GM23338 (cell line): Measurements from ENCODE around the gene MED12L.

ENCODE experiments used
- CREB1 ChIP-seq: fragments of 250-450 bp; sonication (Bioruptor Pico); IDR thresholded peaks from 2 replicates; pipeline ENCODE4 v1.5.0; 2020; ENCODE audit warnings: low read depth, mild to moderate bottlenecking, moderate library complexity
- EZH2 ChIP-seq: fragments of 200-600 bp; sonication (generic); IDR thresholded peaks from one replicate; pipeline ENCODE4 v1.8.0; 2017; ENCODE audit warnings: antibody characterized with exemption, mild to moderate bottlenecking, low read depth; ENCODE audit not compliant: unreplicated experiment
- EZH2phosphoT487 ChIP-seq: fragments of 200-600 bp; sonication (generic); IDR thresholded peaks from one replicate; pipeline ENCODE4 v1.8.1; 2018; ENCODE audit warnings: antibody characterized with exemption; ENCODE audit not compliant: unreplicated experiment
- JUNB ChIP-seq: IDR thresholded peaks from one replicate; pipeline ENCODE4 v1.6.1; 2016; ENCODE audit warnings: antibody characterized with exemption; ENCODE audit not compliant: unreplicated experiment
- NANOG ChIP-seq: IDR thresholded peaks from 2 replicates; pipeline ENCODE4 v1.6.1; 2016; ENCODE audit warnings: antibody characterized with exemption, borderline replicate concordance
- POLR2AphosphoS5 ChIP-seq: IDR thresholded peaks from 2 replicates; pipeline ENCODE4 v1.6.1; 2016; ENCODE audit warnings: antibody characterized with exemption, low read depth
- ZNF331 ChIP-seq: fragments of 250-450 bp; sonication (Bioruptor Pico); IDR thresholded peaks from 2 replicates; pipeline ENCODE4 v1.5.0; 2020; ENCODE audit warnings: low read depth, mild to moderate bottlenecking, moderate library complexity
- TF ChIP-seq, protein P1 (sequence below), 2 experiments: fragments of 200-600 bp in 1 of 2; sonication (generic) in 1 of 2; conservative IDR thresholded peaks; 2 replicates each; pipeline versions ENCODE4 v1.5.1 to v1.6.1; 2016 to 2017; ENCODE audit warnings: antibody characterized with exemption in 2 of 2, low read depth in 2 of 2, mild to moderate bottlenecking in 2 of 2, moderate library complexity in 1 of 2
- TF ChIP-seq, protein P2 (sequence below): IDR thresholded peaks from one replicate; pipeline ENCODE4 v1.6.1; 2018; ENCODE audit warnings: antibody characterized with exemption; ENCODE audit not compliant: unreplicated experiment
- TF ChIP-seq, protein P3 (sequence below): fragments of 250-450 bp; sonication (Bioruptor Pico); IDR thresholded peaks from 2 replicates; pipeline ENCODE4 v1.5.0; 2020; ENCODE audit warnings: mild to moderate bottlenecking, moderate library complexity

DNA sequence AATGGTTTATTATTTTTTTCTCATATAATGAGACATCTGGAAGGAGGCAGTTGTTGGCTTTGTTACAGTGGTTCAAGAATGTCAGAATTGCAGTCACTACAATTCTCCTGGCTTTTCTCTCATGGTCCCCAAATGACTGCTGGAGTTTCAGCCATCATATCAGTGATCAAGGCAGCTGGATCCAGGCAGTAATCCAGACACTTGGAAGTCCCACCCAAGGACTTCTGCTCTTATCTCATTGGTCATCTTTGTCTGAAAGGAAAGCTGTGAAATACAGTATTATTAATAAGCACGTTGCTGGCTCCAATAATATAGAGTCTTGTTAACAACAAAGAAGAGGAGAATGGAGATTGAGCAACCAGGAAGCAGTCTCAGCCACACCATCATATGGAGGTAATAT is 22.9 kb upstream of the MED12L start:
- TF ChIP-seq JUNB (no peak), EZH2 (no peak), POLR2AphosphoS5 (no peak), EZH2phosphoT487 (no peak), NANOG (no peak), ZNF331 (no peak), CREB1 (CRISPR knock-in tag) (no peak)
- TF ChIP-seq, protein P1, sequence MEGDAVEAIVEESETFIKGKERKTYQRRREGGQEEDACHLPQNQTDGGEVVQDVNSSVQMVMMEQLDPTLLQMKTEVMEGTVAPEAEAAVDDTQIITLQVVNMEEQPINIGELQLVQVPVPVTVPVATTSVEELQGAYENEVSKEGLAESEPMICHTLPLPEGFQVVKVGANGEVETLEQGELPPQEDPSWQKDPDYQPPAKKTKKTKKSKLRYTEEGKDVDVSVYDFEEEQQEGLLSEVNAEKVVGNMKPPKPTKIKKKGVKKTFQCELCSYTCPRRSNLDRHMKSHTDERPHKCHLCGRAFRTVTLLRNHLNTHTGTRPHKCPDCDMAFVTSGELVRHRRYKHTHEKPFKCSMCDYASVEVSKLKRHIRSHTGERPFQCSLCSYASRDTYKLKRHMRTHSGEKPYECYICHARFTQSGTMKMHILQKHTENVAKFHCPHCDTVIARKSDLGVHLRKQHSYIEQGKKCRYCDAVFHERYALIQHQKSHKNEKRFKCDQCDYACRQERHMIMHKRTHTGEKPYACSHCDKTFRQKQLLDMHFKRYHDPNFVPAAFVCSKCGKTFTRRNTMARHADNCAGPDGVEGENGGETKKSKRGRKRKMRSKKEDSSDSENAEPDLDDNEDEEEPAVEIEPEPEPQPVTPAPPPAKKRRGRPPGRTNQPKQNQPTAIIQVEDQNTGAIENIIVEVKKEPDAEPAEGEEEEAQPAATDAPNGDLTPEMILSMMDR (conservative IDR thresholded peaks at IDR 0.05; ENCODE audit: low read depth in 2 of 2): no peak
- TF ChIP-seq, protein P2, sequence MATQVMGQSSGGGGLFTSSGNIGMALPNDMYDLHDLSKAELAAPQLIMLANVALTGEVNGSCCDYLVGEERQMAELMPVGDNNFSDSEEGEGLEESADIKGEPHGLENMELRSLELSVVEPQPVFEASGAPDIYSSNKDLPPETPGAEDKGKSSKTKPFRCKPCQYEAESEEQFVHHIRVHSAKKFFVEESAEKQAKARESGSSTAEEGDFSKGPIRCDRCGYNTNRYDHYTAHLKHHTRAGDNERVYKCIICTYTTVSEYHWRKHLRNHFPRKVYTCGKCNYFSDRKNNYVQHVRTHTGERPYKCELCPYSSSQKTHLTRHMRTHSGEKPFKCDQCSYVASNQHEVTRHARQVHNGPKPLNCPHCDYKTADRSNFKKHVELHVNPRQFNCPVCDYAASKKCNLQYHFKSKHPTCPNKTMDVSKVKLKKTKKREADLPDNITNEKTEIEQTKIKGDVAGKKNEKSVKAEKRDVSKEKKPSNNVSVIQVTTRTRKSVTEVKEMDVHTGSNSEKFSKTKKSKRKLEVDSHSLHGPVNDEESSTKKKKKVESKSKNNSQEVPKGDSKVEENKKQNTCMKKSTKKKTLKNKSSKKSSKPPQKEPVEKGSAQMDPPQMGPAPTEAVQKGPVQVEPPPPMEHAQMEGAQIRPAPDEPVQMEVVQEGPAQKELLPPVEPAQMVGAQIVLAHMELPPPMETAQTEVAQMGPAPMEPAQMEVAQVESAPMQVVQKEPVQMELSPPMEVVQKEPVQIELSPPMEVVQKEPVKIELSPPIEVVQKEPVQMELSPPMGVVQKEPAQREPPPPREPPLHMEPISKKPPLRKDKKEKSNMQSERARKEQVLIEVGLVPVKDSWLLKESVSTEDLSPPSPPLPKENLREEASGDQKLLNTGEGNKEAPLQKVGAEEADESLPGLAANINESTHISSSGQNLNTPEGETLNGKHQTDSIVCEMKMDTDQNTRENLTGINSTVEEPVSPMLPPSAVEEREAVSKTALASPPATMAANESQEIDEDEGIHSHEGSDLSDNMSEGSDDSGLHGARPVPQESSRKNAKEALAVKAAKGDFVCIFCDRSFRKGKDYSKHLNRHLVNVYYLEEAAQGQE: no peak
- TF ChIP-seq, protein P3, sequence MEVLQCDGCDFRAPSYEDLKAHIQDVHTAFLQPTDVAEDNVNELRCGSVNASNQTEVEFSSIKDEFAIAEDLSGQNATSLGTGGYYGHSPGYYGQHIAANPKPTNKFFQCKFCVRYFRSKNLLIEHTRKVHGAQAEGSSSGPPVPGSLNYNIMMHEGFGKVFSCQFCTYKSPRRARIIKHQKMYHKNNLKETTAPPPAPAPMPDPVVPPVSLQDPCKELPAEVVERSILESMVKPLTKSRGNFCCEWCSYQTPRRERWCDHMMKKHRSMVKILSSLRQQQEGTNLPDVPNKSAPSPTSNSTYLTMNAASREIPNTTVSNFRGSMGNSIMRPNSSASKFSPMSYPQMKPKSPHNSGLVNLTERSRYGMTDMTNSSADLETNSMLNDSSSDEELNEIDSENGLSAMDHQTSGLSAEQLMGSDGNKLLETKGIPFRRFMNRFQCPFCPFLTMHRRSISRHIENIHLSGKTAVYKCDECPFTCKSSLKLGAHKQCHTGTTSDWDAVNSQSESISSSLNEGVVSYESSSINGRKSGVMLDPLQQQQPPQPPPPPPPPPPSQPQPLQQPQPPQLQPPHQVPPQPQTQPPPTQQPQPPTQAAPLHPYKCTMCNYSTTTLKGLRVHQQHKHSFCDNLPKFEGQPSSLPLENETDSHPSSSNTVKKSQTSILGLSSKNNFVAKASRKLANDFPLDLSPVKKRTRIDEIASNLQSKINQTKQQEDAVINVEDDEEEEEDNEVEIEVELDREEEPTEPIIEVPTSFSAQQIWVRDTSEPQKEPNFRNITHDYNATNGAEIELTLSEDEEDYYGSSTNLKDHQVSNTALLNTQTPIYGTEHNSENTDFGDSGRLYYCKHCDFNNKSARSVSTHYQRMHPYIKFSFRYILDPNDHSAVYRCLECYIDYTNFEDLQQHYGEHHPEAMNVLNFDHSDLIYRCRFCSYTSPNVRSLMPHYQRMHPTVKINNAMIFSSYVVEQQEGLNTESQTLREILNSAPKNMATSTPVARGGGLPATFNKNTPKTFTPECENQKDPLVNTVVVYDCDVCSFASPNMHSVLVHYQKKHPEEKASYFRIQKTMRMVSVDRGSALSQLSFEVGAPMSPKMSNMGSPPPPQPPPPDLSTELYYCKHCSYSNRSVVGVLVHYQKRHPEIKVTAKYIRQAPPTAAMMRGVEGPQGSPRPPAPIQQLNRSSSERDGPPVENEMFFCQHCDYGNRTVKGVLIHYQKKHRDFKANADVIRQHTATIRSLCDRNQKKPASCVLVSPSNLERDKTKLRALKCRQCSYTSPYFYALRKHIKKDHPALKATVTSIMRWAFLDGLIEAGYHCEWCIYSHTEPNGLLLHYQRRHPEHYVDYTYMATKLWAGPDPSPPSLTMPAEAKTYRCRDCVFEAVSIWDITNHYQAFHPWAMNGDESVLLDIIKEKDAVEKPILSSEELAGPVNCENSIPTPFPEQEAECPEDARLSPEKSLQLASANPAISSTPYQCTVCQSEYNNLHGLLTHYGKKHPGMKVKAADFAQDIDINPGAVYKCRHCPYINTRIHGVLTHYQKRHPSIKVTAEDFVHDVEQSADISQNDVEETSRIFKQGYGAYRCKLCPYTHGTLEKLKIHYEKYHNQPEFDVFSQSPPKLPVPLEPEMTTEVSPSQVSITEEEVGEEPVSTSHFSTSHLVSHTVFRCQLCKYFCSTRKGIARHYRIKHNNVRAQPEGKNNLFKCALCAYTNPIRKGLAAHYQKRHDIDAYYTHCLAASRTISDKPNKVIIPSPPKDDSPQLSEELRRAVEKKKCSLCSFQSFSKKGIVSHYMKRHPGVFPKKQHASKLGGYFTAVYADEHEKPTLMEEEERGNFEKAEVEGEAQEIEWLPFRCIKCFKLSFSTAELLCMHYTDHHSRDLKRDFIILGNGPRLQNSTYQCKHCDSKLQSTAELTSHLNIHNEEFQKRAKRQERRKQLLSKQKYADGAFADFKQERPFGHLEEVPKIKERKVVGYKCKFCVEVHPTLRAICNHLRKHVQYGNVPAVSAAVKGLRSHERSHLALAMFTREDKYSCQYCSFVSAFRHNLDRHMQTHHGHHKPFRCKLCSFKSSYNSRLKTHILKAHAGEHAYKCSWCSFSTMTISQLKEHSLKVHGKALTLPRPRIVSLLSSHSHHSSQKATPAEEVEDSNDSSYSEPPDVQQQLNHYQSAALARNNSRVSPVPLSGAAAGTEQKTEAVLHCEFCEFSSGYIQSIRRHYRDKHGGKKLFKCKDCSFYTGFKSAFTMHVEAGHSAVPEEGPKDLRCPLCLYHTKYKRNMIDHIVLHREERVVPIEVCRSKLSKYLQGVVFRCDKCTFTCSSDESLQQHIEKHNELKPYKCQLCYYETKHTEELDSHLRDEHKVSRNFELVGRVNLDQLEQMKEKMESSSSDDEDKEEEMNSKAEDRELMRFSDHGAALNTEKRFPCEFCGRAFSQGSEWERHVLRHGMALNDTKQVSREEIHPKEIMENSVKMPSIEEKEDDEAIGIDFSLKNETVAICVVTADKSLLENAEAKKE: no peak
